ENCODE results near the gene CADPS. TPM values are rescaled to one million over a fixed set of nuclear protein-coding genes. Genes with fewer than 3 reads are reported as not detected.

CADPS gene
- total RNA-seq, 5 donors from 2014 or later (not counting 1 experiment from before 2014, with no cell fraction given), result 0.49 TPM; not detected in 4

- H3K4me3 Mint-ChIP-seq, result no peak overlapping the region
Observed at GRCh38 chr3:62538691-62539356, 336.4 kb downstream of the CADPS start.

GRCh38 chr3:62534326-62534725, 340.9 kb downstream of the CADPS start:
- Mint-ChIP-seq H3K4me1 (no peaks in the 10 kb centered on the region), H3K27me3 (no peaks in the 10 kb centered on the region), H3K9me3 (peaks cover 4 to 8% (median 6%) of the 10 kb centered on the region in 3 donors), H3K36me3 (no peaks in the 10 kb centered on the region), H3K4me3 (no peak overlapping the region), H3K27ac (no peak overlapping the region)
- Histone ChIP-seq H3K9me3 (no peaks in the 10 kb centered on the region), H3K4me1 (ENCODE audit: control insufficient read depth in 1 of 2, extremely low read depth in 1 of 2, insufficient read depth in 2 of 2, low read length in 2 of 2) (no peaks in the 10 kb centered on the region), H3K27ac (ENCODE audit: low read length) (no peak overlapping the region), H3K27me3 (replicated peaks in 1 of 2; ENCODE audit: control insufficient read depth in 2 of 2, extremely low read depth in 1 of 2, insufficient read depth in 2 of 2, low read length in 1 of 2) (no peaks in the 10 kb centered on the region), H3K4me3 (ENCODE audit: control insufficient read depth in 1 of 2, extremely low read depth in 1 of 2, low read length in 1 of 2) (no peak overlapping the region), H3K36me3 (ENCODE audit: control insufficient read depth in 2 of 2, extremely low read depth in 1 of 2, insufficient read depth in 1 of 2, low read length in 1 of 2) (no peaks in the 10 kb centered on the region)
- ChIA-PET POLR2A (no interaction called here), CTCF (no interaction called here)
- no peak for ATAC-seq (replicated peaks in 1 of 4)
- no peak for DNase-seq
- no CpG with 5 or more reads among the region's 7 CpGs for WGBS (ENCODE audit: insufficient coverage)

More at GRCh38 chr3:62538691-62539356, 336.4 kb downstream of the CADPS start:
- H3K4me1 Mint-ChIP-seq, result no peaks in the 10 kb centered on the region
- no peak for DNase-seq
- peaks cover 0 to 8% (median 0%) of the 10 kb centered on the region in 3 donors for H3K9me3 Mint-ChIP-seq
- H3K36me3 Mint-ChIP-seq, result no peaks in the 10 kb centered on the region
- H3K4me3 ChIP-seq (ENCODE audit: control insufficient read depth in 1 of 2, extremely low read depth in 1 of 2, low read length in 1 of 2), result no peak overlapping the region
- ChIA-PET POLR2A (no interaction called here), CTCF (interaction anchor here in 1 of 2 donors (0.6 kb wide), 1 partner anchor 638 kb away, joined by 3 read pairs; no protein-coding TSS in a partner anchor)
- 71% methylated on average over 1 of the region's 4 CpGs for WGBS (ENCODE audit: insufficient coverage)
- H3K27ac ChIP-seq (ENCODE audit: low read length), result no peak overlapping the region
- no peaks in the 10 kb centered on the region for H3K36me3 ChIP-seq (ENCODE audit: control insufficient read depth in 2 of 2, extremely low read depth in 1 of 2, insufficient read depth in 1 of 2, low read length in 1 of 2)
- no peak for ATAC-seq (replicated peaks in 1 of 4)
- no peak overlapping the region for H3K27ac Mint-ChIP-seq
- H3K9me3 ChIP-seq, result no peaks in the 10 kb centered on the region
- no peaks in the 10 kb centered on the region for H3K27me3 Mint-ChIP-seq
- H3K4me1 ChIP-seq (ENCODE audit: control insufficient read depth in 1 of 2, extremely low read depth in 1 of 2, insufficient read depth in 2 of 2, low read length in 2 of 2), result no peaks in the 10 kb centered on the region
- no peaks in the 10 kb centered on the region for H3K27me3 ChIP-seq (replicated peaks in 1 of 2; ENCODE audit: control insufficient read depth in 2 of 2, extremely low read depth in 1 of 2, insufficient read depth in 2 of 2, low read length in 1 of 2)

- Mint-ChIP-seq H3K27ac (no peak overlapping the region), H3K27me3 (no peaks in the 10 kb centered on the region), H3K9me3 (peaks cover 4 to 8% (median 6%) of the 10 kb centered on the region in 3 donors), H3K36me3 (no peaks in the 10 kb centered on the region), H3K4me1 (no peaks in the 10 kb centered on the region), H3K4me3 (no peak overlapping the region)
- H3K36me3 ChIP-seq (ENCODE audit: control insufficient read depth in 2 of 2, extremely low read depth in 1 of 2, insufficient read depth in 1 of 2, low read length in 1 of 2), result no peaks in the 10 kb centered on the region
- H3K27me3 ChIP-seq (replicated peaks in 1 of 2; ENCODE audit: control insufficient read depth in 2 of 2, extremely low read depth in 1 of 2, insufficient read depth in 2 of 2, low read length in 1 of 2), result no peaks in the 10 kb centered on the region
- no peaks in the 10 kb centered on the region for H3K9me3 ChIP-seq
- ATAC-seq (replicated peaks in 1 of 4) (no peak), DNase-seq (no peak)
- POLR2A ChIA-PET, result no interaction called here
- H3K4me3 ChIP-seq (ENCODE audit: control insufficient read depth in 1 of 2, extremely low read depth in 1 of 2, low read length in 1 of 2), result no peak overlapping the region
- no CpG with 5 or more reads among the region's 9 CpGs for WGBS (ENCODE audit: insufficient coverage)
- H3K4me1 ChIP-seq (ENCODE audit: control insufficient read depth in 1 of 2, extremely low read depth in 1 of 2, insufficient read depth in 2 of 2, low read length in 2 of 2), result no peaks in the 10 kb centered on the region
- H3K27ac ChIP-seq (ENCODE audit: low read length), result no peak overlapping the region
- CTCF ChIA-PET, result no interaction called here
Observed at GRCh38 chr3:62532796-62533195, 342.4 kb downstream of the CADPS start.

- Histone ChIP-seq H3K4me1 (ENCODE audit: control insufficient read depth in 1 of 2, extremely low read depth in 1 of 2, insufficient read depth in 2 of 2, low read length in 2 of 2) (no peaks in the 10 kb centered on the region), H3K27ac (ENCODE audit: low read length) (no peak overlapping the region), H3K9me3 (no peaks in the 10 kb centered on the region), H3K4me3 (ENCODE audit: control insufficient read depth in 1 of 2, extremely low read depth in 1 of 2, low read length in 1 of 2) (no peak overlapping the region), H3K36me3 (ENCODE audit: control insufficient read depth in 2 of 2, extremely low read depth in 1 of 2, insufficient read depth in 1 of 2, low read length in 1 of 2) (no peaks in the 10 kb centered on the region), H3K27me3 (replicated peaks in 1 of 2; ENCODE audit: control insufficient read depth in 2 of 2, extremely low read depth in 1 of 2, insufficient read depth in 2 of 2, low read length in 1 of 2) (no peaks in the 10 kb centered on the region)
- Mint-ChIP-seq H3K27me3 (no peaks in the 10 kb centered on the region), H3K4me1 (no peaks in the 10 kb centered on the region), H3K4me3 (no peak overlapping the region), H3K36me3 (no peaks in the 10 kb centered on the region), H3K27ac (no peak overlapping the region), H3K9me3 (peaks cover 4 to 8% (median 6%) of the 10 kb centered on the region in 3 donors)
- POLR2A ChIA-PET, result no interaction called here
- no peak for ATAC-seq (replicated peaks in 1 of 4)
- DNase-seq, result no peak
- CTCF ChIA-PET, result no interaction called here
Observed at GRCh38 chr3:62531981-62532380, 343.2 kb downstream of the CADPS start.

GRCh38 chr3:62531493-62531892, 343.7 kb downstream of the CADPS start:
- no peaks in the 10 kb centered on the region for H3K4me1 ChIP-seq (ENCODE audit: control insufficient read depth in 1 of 2, extremely low read depth in 1 of 2, insufficient read depth in 2 of 2, low read length in 2 of 2)
- CTCF ChIA-PET, result no interaction called here
- H3K4me1 Mint-ChIP-seq, result no peaks in the 10 kb centered on the region
- no peaks in the 10 kb centered on the region for H3K9me3 ChIP-seq
- H3K27me3 Mint-ChIP-seq, result no peaks in the 10 kb centered on the region
- no peak overlapping the region for H3K27ac Mint-ChIP-seq
- DNase-seq (no peak), ATAC-seq (replicated peaks in 1 of 4) (no peak)
- H3K4me3 Mint-ChIP-seq, result no peak overlapping the region
- no peaks in the 10 kb centered on the region for H3K27me3 ChIP-seq (replicated peaks in 1 of 2; ENCODE audit: control insufficient read depth in 2 of 2, extremely low read depth in 1 of 2, insufficient read depth in 2 of 2, low read length in 1 of 2)
- POLR2A ChIA-PET, result no interaction called here
- H3K27ac ChIP-seq (ENCODE audit: low read length), result no peak overlapping the region
- no peak overlapping the region for H3K4me3 ChIP-seq (ENCODE audit: control insufficient read depth in 1 of 2, extremely low read depth in 1 of 2, low read length in 1 of 2)
- 0% methylated on average over 1 of the region's 2 CpGs for WGBS (ENCODE audit: insufficient coverage)
- no peaks in the 10 kb centered on the region for H3K36me3 Mint-ChIP-seq
- no peaks in the 10 kb centered on the region for H3K36me3 ChIP-seq (ENCODE audit: control insufficient read depth in 2 of 2, extremely low read depth in 1 of 2, insufficient read depth in 1 of 2, low read length in 1 of 2)
- H3K9me3 Mint-ChIP-seq, result peaks cover 4 to 6% (median 6%) of the 10 kb centered on the region in 3 donors

GRCh38 chr3:62529230-62529629, 346.0 kb downstream of the CADPS start:
- ChIA-PET POLR2A (no interaction called here), CTCF (no interaction called here)
- Histone ChIP-seq H3K36me3 (ENCODE audit: control insufficient read depth in 2 of 2, extremely low read depth in 1 of 2, insufficient read depth in 1 of 2, low read length in 1 of 2) (no peaks in the 10 kb centered on the region), H3K27ac (ENCODE audit: low read length) (no peak overlapping the region), H3K9me3 (no peaks in the 10 kb centered on the region), H3K27me3 (replicated peaks in 1 of 2; ENCODE audit: control insufficient read depth in 2 of 2, extremely low read depth in 1 of 2, insufficient read depth in 2 of 2, low read length in 1 of 2) (no peaks in the 10 kb centered on the region), H3K4me1 (ENCODE audit: control insufficient read depth in 1 of 2, extremely low read depth in 1 of 2, insufficient read depth in 2 of 2, low read length in 2 of 2) (no peaks in the 10 kb centered on the region), H3K4me3 (ENCODE audit: control insufficient read depth in 1 of 2, extremely low read depth in 1 of 2, low read length in 1 of 2) (no peak overlapping the region)
- ATAC-seq (replicated peaks in 1 of 4) (no peak), DNase-seq (peak in 1 of 35 experiments; percentile 4)
- Mint-ChIP-seq H3K9me3 (peaks cover 0 to 6% (median 4%) of the 10 kb centered on the region in 3 donors), H3K27ac (no peak overlapping the region), H3K27me3 (peaks cover 0 to 11% of the 10 kb centered on the region in 2 donors), H3K4me1 (no peaks in the 10 kb centered on the region), H3K36me3 (no peaks in the 10 kb centered on the region), H3K4me3 (no peak overlapping the region)
- 36% methylated on average over 3 of the region's 4 CpGs for WGBS (ENCODE audit: insufficient coverage)

- CTCF ChIA-PET, result no interaction called here
Observed at GRCh38 chr3:62527474-62527873, 347.7 kb downstream of the CADPS start.

More at GRCh38 chr3:62527474-62527873, 347.7 kb downstream of the CADPS start:
- H3K27ac ChIP-seq (ENCODE audit: low read length), result no peak overlapping the region
- peaks cover 0 to 11% of the 10 kb centered on the region in 2 donors for H3K27me3 Mint-ChIP-seq
- no peaks in the 10 kb centered on the region for H3K9me3 ChIP-seq
- no peaks in the 10 kb centered on the region for H3K27me3 ChIP-seq (replicated peaks in 1 of 2; ENCODE audit: control insufficient read depth in 2 of 2, extremely low read depth in 1 of 2, insufficient read depth in 2 of 2, low read length in 1 of 2)
- no peak for ATAC-seq (replicated peaks in 1 of 4)
- H3K4me1 ChIP-seq (ENCODE audit: control insufficient read depth in 1 of 2, extremely low read depth in 1 of 2, insufficient read depth in 2 of 2, low read length in 2 of 2), result no peaks in the 10 kb centered on the region
- POLR2A ChIA-PET, result no interaction called here
- H3K27ac Mint-ChIP-seq, result no peak overlapping the region
- no peak for DNase-seq
- no peaks in the 10 kb centered on the region for H3K9me3 Mint-ChIP-seq
- H3K36me3 ChIP-seq (ENCODE audit: control insufficient read depth in 2 of 2, extremely low read depth in 1 of 2, insufficient read depth in 1 of 2, low read length in 1 of 2), result no peaks in the 10 kb centered on the region
- H3K36me3 Mint-ChIP-seq, result no peaks in the 10 kb centered on the region
- no peak overlapping the region for H3K4me3 ChIP-seq (ENCODE audit: control insufficient read depth in 1 of 2, extremely low read depth in 1 of 2, low read length in 1 of 2)
- no CpG with 5 or more reads among the region's 4 CpGs for WGBS (ENCODE audit: insufficient coverage)
- H3K4me3 Mint-ChIP-seq, result no peak overlapping the region
- H3K4me1 Mint-ChIP-seq, result no peaks in the 10 kb centered on the region

Measured in T-cell (primary cell).